CD4-positive, alpha-beta T cell treated with Interleukin-21 for 1 hour (primary cell): ENCODE results near the gene PTPN1.

Experiments
- DNase-seq: peaks from one replicate; pipeline ENCODE4 v3.0.0-alpha.2; 2020

PTPN1 gene

DNA sequence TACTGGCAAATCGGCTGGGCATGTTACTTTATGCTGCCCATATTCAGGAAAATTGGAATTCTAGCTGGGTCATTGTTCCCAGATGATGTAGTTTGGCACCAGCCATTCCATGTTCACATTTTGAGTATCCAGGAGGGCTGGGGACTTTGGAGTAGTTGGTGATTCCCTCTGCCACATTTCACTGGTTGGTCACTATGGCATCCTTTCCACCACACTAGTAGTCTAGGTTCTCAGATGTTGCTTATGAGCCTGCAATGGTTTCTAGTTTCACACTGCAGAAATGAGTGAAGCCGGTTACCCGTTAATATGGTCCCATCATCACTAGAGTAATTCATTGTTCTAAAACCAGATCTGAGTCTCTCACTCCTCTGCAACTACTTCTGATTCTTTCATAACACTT lies 4.6 kb downstream of the PTPN1 start:
- DNase-seq: no peak

- DNase-seq: no peak
Measured at GRCh38 chr20:50515471-50516106, 5.4 kb downstream of the PTPN1 start.

DNA sequence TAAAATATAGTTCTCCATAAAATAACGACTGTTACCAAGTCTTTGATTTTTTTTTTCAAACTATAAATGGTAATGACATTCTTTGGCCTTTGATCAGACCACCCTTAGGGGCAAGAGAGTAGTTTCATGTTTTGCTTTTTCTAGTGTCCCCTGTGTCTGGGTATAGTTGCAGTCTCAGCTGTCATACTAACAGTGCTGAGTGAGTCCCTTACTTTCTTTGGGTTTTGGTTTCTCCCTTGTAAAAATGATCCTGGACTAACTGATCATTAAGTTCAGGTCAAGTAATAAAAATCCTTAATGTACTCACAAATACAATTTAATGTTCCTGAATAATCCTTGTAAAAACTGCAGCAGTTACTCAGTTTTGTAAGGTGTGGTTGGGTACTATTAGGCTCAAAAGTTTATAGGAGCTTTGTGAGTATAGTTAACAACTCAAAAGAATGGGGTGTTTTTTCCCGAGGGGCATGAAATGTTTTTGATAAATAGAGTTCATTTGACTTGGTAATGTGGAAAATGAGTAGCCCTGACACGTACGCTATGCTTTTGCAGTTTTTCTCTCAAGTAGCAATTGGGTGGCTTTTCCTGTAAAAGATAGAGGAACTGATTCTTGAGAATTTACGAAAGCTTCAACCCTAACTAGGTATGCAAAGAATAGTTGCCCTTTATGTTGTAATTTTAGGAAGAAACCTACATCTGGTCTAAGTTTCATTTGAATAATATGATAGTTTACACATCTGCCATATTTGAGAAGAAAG lies 6.2 kb downstream of the PTPN1 start:
- peak; percentile 21 for DNase-seq

DNA sequence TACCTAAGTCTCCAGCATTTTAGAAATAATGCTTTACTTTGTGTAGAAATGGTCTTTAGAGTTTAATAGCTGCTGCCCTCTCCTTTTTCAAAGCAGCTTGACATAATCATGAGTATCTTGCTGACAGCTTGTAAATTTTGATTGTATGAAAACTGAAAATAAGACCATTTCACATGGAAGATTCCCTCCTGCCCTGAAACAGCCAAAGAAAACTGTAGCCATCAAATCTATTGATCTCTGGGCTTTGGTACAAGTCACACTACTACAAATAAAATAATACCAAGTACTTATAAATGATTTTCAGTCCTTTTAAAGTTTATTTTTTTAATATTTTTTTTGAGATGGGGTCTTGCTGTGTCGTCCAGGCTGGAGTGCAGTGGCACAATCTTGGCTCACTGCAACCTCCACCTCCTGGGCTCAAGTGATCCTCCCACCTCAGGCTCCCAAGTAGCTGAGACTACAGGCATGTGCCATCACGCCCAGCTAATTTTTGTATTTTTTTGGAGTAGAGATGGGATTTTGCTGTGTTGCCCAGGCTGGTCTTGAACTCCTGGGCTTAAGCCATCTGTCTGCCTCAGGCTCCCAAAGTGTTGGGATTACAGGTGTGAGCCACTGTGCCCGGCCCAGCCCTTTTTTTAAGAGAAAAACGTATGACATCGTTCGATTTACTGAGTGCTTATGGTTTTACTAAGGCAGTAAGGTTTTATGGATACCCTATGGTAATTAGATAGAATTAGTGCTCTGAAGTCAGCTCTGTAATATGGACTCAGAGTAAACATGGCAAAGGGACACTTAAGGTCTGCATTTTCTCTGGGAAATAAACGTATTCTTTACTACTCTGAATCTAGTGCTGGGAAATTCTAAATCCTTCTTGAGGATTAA lies 7.0 kb downstream of the PTPN1 start:
- DNase-seq: no peak

GRCh38 chr20:50517817-50518154 lies 7.6 kb downstream of the PTPN1 start:
- DNase-seq: peak; percentile 44

DNA sequence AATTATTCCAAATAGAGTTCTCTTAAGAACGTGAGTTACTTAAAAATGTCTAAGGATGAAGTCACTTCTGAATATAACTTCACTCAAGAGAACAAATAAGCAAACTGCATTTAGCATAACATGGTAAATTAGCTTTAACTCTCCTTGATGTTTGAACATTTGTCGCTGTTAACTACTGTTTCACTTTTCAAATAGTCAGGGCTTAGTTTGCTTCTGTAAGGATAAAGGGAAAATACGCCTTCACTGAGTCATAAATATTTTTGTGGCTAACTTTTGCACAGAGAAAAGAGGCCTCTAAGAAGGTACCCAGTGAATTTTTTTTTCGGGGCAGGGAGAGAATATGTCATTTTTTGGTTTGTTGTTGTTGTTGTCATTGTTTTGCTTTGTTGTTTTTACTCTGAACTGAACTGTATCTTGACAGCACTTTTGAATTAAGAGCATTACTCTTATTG lies 8.1 kb downstream of the PTPN1 start:
- peak; percentile 51 for DNase-seq

- DNase-seq: peak; percentile 54
Measured at GRCh38 chr20:50519036-50519762, 9.0 kb downstream of the PTPN1 start.

GRCh38 chr20:50520222-50520880 lies 10.2 kb downstream of the PTPN1 start:
- DNase-seq: no peak

- no peak for DNase-seq
Measured at GRCh38 chr20:50521221-50522052, 11.3 kb downstream of the PTPN1 start.

DNA sequence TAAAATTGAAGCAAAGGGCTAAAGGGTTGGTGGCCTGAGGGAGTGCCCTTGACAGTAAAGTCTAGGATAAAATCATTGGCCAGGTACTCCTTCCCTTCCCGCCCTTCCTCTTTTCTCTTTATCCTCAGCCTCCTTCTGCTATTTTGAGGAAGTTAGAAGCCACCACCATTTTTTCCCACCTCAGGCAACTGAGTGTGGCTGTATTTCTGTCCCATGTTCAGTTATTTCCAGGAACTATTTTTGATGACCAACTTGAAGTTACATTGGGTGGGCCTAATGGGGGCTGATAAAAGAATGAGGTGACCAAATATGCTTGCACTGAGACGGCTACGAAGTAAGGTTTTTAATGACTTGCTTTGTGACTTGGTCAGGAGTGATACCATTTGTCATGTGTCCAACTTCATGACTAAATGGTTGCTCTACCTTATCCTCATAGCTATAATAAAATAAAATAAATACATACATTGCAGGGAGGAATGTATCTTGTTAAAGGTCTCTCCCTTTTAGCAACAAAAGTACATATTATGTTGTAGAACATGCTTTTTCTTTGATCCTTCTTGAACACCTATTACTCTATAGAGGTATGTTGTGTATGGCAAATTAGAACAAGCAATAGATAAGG lies 12.0 kb downstream of the PTPN1 start:
- no peak for DNase-seq

DNA sequence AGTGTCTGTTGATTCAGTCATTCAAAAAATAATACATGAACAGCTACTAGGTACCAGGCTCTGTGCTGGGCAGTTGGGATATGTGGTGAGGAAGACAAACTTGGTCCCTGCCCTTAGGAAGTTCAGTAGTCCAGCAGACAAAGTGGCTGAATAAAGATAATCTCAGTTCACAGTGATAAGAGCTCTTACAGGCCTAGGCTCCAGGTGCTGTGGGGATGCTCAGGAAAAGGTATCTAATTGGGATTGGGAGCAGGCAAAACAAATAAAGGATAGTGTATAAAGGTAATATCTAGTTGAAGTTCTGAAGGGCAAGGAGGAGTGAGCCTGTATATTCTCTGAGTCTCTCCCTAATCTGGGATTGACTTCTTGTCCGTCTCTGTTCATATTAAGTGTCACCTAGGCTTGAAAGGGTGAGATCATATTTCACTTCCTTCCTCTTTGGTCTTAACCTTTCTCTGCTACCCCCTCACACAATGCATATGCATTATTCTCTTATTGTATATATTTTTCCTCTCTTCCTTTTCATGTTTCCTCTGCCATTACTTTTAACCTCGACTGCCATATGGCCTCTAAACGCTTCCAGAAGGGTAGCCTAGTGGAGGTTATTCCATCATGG lies 13.5 kb downstream of the PTPN1 start:
- no peak for DNase-seq

GRCh38 chr20:50525681-50526080 lies 15.5 kb downstream of the PTPN1 start:
- DNase-seq: no peak

- DNase-seq: no peak
Measured at GRCh38 chr20:50526403-50526989, 16.3 kb downstream of the PTPN1 start.

GRCh38 chr20:50527068-50527605 lies 17.0 kb downstream of the PTPN1 start:
- DNase-seq: no peak

DNA sequence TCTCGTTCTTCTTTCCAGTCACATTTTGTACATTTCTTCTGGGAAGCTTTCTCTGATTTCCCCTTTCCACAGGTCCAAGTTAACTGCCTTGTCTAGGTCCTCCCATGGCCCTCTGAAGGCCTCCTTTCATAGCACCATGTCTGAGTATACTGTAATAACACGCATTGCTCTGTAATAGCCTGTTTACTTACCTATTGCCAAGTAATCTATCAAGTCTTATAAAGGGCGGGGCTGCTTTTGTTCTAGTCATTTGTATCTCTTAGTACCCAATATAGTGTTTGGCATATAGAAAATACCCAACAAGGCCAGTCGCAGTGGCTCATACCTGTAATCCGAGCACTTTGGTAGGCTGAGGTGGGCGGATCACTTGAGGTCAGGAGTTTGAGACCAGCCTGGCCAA lies 17.9 kb downstream of the PTPN1 start:
- DNase-seq: no peak

DNA sequence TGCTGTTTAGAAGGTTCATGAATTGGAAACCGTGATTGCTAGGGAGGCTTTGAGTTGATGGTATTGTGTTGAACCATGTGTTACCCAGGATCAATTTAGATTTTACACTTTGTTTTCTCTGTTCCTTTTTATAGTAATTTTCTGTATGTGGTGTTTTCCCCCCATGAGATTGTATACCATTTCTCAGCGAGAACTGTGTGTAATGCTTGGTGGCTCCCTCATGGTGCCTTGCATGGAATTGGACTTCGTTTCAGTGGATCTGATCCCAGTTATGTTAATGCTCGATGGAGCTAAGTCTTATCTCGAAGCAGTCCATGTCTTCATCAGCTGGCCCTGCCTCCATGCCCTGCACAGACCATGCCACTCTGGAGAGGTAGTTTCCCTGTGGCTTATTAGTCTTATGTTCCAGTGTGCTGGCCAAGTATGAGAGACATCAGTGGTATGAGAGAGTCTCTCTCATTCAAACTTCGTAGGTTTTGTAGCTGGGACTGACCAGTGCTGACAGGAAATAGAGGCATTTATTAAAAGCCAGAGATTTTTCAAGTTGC lies 18.7 kb downstream of the PTPN1 start:
- no peak for DNase-seq

DNA sequence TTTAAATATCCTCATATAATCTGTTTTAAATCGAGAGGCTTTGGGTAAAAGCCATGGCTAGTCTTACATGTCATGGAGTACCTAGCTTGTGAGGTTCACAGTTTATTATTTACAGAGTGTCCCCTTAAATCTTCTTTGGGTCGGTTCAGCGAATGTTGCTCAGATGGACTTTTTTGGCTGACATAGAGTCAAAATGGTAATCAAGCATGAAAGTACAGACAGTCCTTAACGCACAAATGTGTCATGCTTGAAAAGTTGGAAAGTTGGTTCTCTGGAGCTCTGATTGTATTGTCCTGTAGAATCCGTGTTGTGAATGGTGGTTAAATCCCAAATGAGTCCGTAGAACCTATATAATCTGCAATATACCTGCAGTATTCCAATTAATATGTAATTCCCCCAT lies 22.0 kb downstream of the PTPN1 start:
- DNase-seq: no peak

- no peak for DNase-seq
Measured at GRCh38 chr20:50533061-50533460, 22.9 kb downstream of the PTPN1 start.

DNA sequence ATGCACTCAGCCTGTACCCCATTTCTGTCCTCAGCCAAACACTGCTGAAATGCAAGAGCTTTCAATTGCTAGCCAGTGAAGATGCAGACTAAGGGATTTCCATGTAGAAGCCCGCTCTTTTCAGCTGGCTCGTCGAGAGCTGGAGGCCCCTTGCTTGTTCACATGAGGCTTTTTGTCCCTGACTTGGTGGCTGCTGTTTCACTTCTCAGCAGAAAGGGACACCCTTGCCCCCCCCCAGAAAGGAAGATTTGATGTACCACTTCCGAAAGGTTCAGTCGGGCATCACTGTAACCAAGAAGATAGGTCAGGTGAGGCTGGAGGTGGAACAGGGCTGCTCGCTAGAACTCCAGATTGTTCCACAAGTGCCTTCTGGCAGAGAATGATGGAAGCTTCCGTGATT lies 23.3 kb downstream of the PTPN1 start:
- no peak for DNase-seq

DNA sequence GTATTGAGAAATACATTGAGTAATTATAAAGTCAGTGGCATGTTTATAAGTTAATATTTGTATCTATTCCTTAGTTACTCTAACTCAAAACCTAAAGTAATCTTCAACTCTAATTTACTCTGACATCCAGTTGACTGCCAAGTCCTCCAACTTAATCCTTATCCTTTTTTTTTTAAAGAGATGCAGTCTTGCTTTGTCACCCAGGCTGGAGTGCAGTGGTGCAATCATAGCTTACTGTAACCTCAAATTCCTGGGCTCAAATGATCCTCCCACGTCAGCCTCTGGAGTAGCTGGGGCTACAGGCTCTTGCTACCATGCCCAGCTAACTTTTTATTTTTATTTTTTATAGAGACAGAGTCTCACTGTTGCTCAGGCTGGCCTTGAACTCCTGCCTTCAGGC lies 24.4 kb downstream of the PTPN1 start:
- DNase-seq: no peak
